Measurements from ENCODE around the gene BSG.

The BSG gene

GRCh38 chr19:572140-572742, at the start of gene BSG:
TSS of gene BSG (plus strand) at chr19:572596. CDS start at chr19:572635, 39 bp downstream.
- DNase-seq, result peak; percentile 98

GRCh38 chr19:522726-523125, 49.7 kb upstream of the BSG start:
- DNase-seq, result no peak

GRCh38 chr19:524062-524674, 48.2 kb upstream of the BSG start:
- no peak for DNase-seq

GRCh38 chr19:525029-525428, 47.4 kb upstream of the BSG start:
- no peak for DNase-seq

GRCh38 chr19:525857-526419, 46.5 kb upstream of the BSG start:
- DNase-seq, result no peak

GRCh38 chr19:530134-531008, 42.0 kb upstream of the BSG start:
- peak; percentile 16 for DNase-seq

GRCh38 chr19:531009-531752, 41.2 kb upstream of the BSG start:
- peak; percentile 83 for DNase-seq

- no peak for DNase-seq
These were observed 40.4 kb upstream of the BSG start, which contains the start of gene CDC34 for GRCh38 chr19:531753-532560. TSS of gene CDC34 (plus strand) at chr19:531760. CDS start at chr19:531932, 172 bp downstream.

- DNase-seq, result no peak
These were observed 39.6 kb upstream of the BSG start for GRCh38 chr19:532561-533363.

GRCh38 chr19:533364-534058, 38.9 kb upstream of the BSG start:
- no peak for DNase-seq

GRCh38 chr19:534088-534487, 38.3 kb upstream of the BSG start:
- no peak for DNase-seq

- DNase-seq, result no peak
These were observed 37.2 kb upstream of the BSG start for GRCh38 chr19:535017-535835.

GRCh38 chr19:536031-536880, 36.1 kb upstream of the BSG start:
- no peak for DNase-seq

GRCh38 chr19:536881-537404, 35.5 kb upstream of the BSG start:
- DNase-seq, result no peak

GRCh38 chr19:538641-539428, 33.6 kb upstream of the BSG start:
- DNase-seq, result no peak

- DNase-seq, result no peak
These were observed 32.9 kb upstream of the BSG start for GRCh38 chr19:539429-540030.

Data from NCI-H774 (cell line).